ENCODE data around the gene PTPRE.

DNA sequence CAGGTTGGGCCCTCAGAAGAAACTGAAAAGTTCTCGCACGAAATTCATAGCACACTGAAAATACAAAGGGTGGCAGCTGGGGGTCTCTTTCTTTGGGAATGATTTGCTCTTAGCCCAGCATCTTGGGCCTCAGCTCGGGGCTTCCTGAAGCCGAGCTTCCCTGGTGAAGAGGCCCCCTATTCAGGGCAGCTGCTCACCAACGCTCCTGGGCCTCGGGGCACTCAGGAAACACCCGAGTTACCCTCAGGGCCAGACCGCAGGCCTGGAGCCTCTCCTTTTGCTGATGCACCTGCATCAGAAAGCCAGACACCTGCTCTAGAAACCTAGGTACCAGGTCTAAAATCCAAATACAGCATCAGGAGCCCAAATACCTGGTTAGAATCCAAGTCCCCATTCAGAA lies 85.5 kb downstream of the PTPRE start:
- TF ChIP-seq ZNF274 (IDR thresholded peaks at IDR 0.05; ENCODE audit: low read depth, low read length) = no peak
- no peak for TF ChIP-seq YY1 (IDR thresholded peaks at IDR 0.05; ENCODE audit: insufficient read depth, insufficient read length)
- no peak for TF ChIP-seq SUZ12 (IDR thresholded peaks at IDR 0.05; ENCODE audit: extremely low read depth, insufficient read depth, insufficient read length)
